HG02973 (cell line): Measurements from ENCODE around the gene LRRC57.

Experiments used
- ATAC-seq: cut with Tn5 transposase; IDR thresholded peaks from one replicate; pipeline ENCODE4 v1.9.1; 2021; ENCODE audit warnings: moderate library complexity; ENCODE audit not compliant: unreplicated experiment

The LRRC57 gene

GRCh38 chr15:42553554-42553953 lies 5.0 kb upstream of the LRRC57 start:
- no peak for ATAC-seq

- ATAC-seq = no peak
Measured at GRCh38 chr15:42549741-42550392, 1.3 kb upstream of the LRRC57 start.

- ATAC-seq = peak; percentile 12
Measured at GRCh38 chr15:42549032-42549491, 469 bp upstream of the LRRC57 start.

- ATAC-seq = no peak
Measured at GRCh38 chr15:42547918-42548248, 710 bp downstream of the LRRC57 start.

- no peak for ATAC-seq
Measured at GRCh38 chr15:42544853-42545629, 3.6 kb downstream of the LRRC57 start.

GRCh38 chr15:42533246-42533645 lies 15.3 kb downstream of the LRRC57 start:
- no peak for ATAC-seq

GRCh38 chr15:42528970-42529369 lies 19.6 kb downstream of the LRRC57 start:
- no peak for ATAC-seq

GRCh38 chr15:42523331-42523730 lies 25.3 kb downstream of the LRRC57 start:
- no peak for ATAC-seq

- ATAC-seq = no peak
Measured at GRCh38 chr15:42511007-42511391, 37.6 kb downstream of the LRRC57 start.

- no peak for ATAC-seq
Measured at GRCh38 chr15:42510258-42511006, 38.2 kb downstream of the LRRC57 start.

- ATAC-seq = no peak
Measured at GRCh38 chr15:42508263-42508690, 40.3 kb downstream of the LRRC57 start.

GRCh38 chr15:42507514-42507913 lies 41.1 kb downstream of the LRRC57 start:
- ATAC-seq = no peak

- ATAC-seq = peak; percentile 13
Measured at GRCh38 chr15:42504631-42505030, 44.0 kb downstream of the LRRC57 start.

- ATAC-seq = no peak
Measured at GRCh38 chr15:42503825-42504224, 44.8 kb downstream of the LRRC57 start.

GRCh38 chr15:42502477-42502876 lies 46.1 kb downstream of the LRRC57 start:
- no peak for ATAC-seq

- ATAC-seq = no peak
Measured at GRCh38 chr15:42499858-42500609, 48.6 kb downstream of the LRRC57 start.

- no peak for ATAC-seq
Measured at GRCh38 chr15:42498212-42499068, 50.2 kb downstream of the LRRC57 start.

GRCh38 chr15:42495361-42496212 lies 53.0 kb downstream of the LRRC57 start, which contains the start of gene SNAP23:
Gene SNAP23 (plus strand): TSS chr15:42495634. CDS start chr15:42511847, 16,213 bp downstream.
- peak; percentile 71 for ATAC-seq

- no peak for ATAC-seq
Measured at GRCh38 chr15:42494998-42495360, 53.6 kb downstream of the LRRC57 start.
